Stimulated activated CD8-positive, alpha-beta memory T cell treated with anti-CD3 and anti-CD28 coated beads, Interleukin-7, amount 100 ng/mL, for 48 hours (primary cell): ENCODE data around the gene DHRS2.

Experiments used
- DNase-seq, 2 donors: peaks; one replicate each; pipeline ENCODE4 v3.0.0-alpha.2; 2020; ENCODE audit warnings: low read depth in 1 of 2; ENCODE audit errors: extremely low read depth in 1 of 2

DHRS2 gene

GRCh38 chr14:23612354-23612732 lies 23.8 kb upstream of the DHRS2 start:
- no peak for DNase-seq

- no peak for DNase-seq
These were observed 23.4 kb upstream of the DHRS2 start for GRCh38 chr14:23612802-23613201.

- no peak for DNase-seq
These were observed 22.7 kb upstream of the DHRS2 start for GRCh38 chr14:23613242-23614070.

GRCh38 chr14:23614395-23614828 lies 21.8 kb upstream of the DHRS2 start:
- DNase-seq, result no peak

GRCh38 chr14:23615856-23616255 lies 20.3 kb upstream of the DHRS2 start:
- no peak for DNase-seq

- no peak for DNase-seq
These were observed 18.6 kb upstream of the DHRS2 start for GRCh38 chr14:23617539-23617938.

GRCh38 chr14:23618415-23618988 lies 17.7 kb upstream of the DHRS2 start:
- DNase-seq, result no peak

- no peak for DNase-seq
These were observed 15.9 kb upstream of the DHRS2 start for GRCh38 chr14:23620177-23620702.

- DNase-seq, result no peak
These were observed 14.8 kb upstream of the DHRS2 start for GRCh38 chr14:23621204-23621931.

GRCh38 chr14:23621932-23622730 lies 14.0 kb upstream of the DHRS2 start:
- no peak for DNase-seq

- no peak for DNase-seq
These were observed 13.2 kb upstream of the DHRS2 start for GRCh38 chr14:23622990-23623389.

GRCh38 chr14:23623962-23624361 lies 12.2 kb upstream of the DHRS2 start:
- DNase-seq, result no peak

- DNase-seq, result no peak
These were observed 11.2 kb upstream of the DHRS2 start for GRCh38 chr14:23624830-23625404.

GRCh38 chr14:23626946-23627345 lies 9.2 kb upstream of the DHRS2 start:
- DNase-seq, result no peak

GRCh38 chr14:23627961-23628360 lies 8.2 kb upstream of the DHRS2 start:
- DNase-seq, result no peak

- no peak for DNase-seq
These were observed 7.0 kb upstream of the DHRS2 start for GRCh38 chr14:23629204-23629603.

GRCh38 chr14:23629832-23630396 lies 6.2 kb upstream of the DHRS2 start:
- no peak for DNase-seq

- no peak for DNase-seq
These were observed 5.5 kb upstream of the DHRS2 start for GRCh38 chr14:23630687-23631086.

- no peak for DNase-seq
These were observed 4.9 kb upstream of the DHRS2 start for GRCh38 chr14:23631234-23631633.
